HepG2 (cell line): ENCODE measurements around the gene LAMB3. TPM values are rescaled to one million over a fixed set of nuclear protein-coding genes. Genes with fewer than 3 reads are reported as not detected.
A peak's percentile ranks its signal among the peaks of the same experiment; 100 is the strongest.

Experiments used
- ATF6 ChIP-seq: sonication (generic); formaldehyde crosslinking; conservative IDR thresholded peaks from 2 replicates; pipeline ENCODE4 v1.4.0; 2020; ENCODE audit warnings: missing genetic modification reagents
- CBX2 ChIP-seq, 2 experiments: fragments of 200-600 bp in 1 of 2; sonication (generic); formaldehyde crosslinking in 1 of 2; IDR thresholded peaks; 2 replicates each; pipeline versions ENCODE4 v1.7.0 to v1.8.1; 2018 to 2022; ENCODE audit warnings: low read depth in 2 of 2, low read length in 1 of 2, mild to moderate bottlenecking in 1 of 2, missing genetic modification reagents in 1 of 2
- CREM ChIP-seq, 2 experiments: sonication (generic) in 1 of 2; formaldehyde crosslinking in 1 of 2; IDR thresholded peaks; 2 replicates each; pipeline versions ENCODE4 v1.4.0 to v1.6.1; 2016 to 2020; ENCODE audit warnings: antibody characterized with exemption in 1 of 2, mild to moderate bottlenecking in 1 of 2, missing genetic modification reagents in 1 of 2
- DNMT3B ChIP-seq: conservative IDR thresholded peaks from 2 replicates; pipeline ENCODE4 v1.6.1; 2016; ENCODE audit warnings: missing biosample characterization, control low read depth
- E2F5 ChIP-seq: sonication (generic); formaldehyde crosslinking; conservative IDR thresholded peaks from 2 replicates; pipeline ENCODE4 v1.4.0; 2020; ENCODE audit warnings: missing genetic modification reagents
- GATAD1 ChIP-seq: IDR thresholded peaks from 2 replicates; pipeline ENCODE4 v1.6.1; 2016; ENCODE audit warnings: missing genetic modification reagents, missing compliant biosample characterization
- KDM1A ChIP-seq: IDR thresholded peaks from 2 replicates; pipeline ENCODE4 v1.6.1; 2016; ENCODE audit warnings: missing compliant biosample characterization
- MIER3 ChIP-seq: IDR thresholded peaks from 2 replicates; pipeline ENCODE4 v1.6.1; 2016; ENCODE audit warnings: missing compliant biosample characterization, borderline replicate concordance
- MXD3 ChIP-seq: IDR thresholded peaks from 2 replicates; pipeline ENCODE4 v1.6.1; 2016; ENCODE audit warnings: mild to moderate bottlenecking, missing biosample characterization, missing genetic modification reagents
- NR3C1 ChIP-seq: sonication (generic); formaldehyde crosslinking; IDR thresholded peaks from 2 replicates; pipeline ENCODE4 v1.4.0; 2020; ENCODE audit warnings: missing genetic modification reagents
- SKI ChIP-seq: fragments of 450-650 bp; IDR thresholded peaks from one replicate; pipeline ENCODE4 v1.6.1; 2018; ENCODE audit warnings: mild to moderate bottlenecking; ENCODE audit not compliant: partially characterized antibody
- TBP ChIP-seq: sonication (generic); formaldehyde crosslinking; IDR thresholded peaks from 2 replicates; pipeline ENCODE4 v1.5.0; 2020; ENCODE audit warnings: missing genetic modification reagents
- TCF7 ChIP-seq: sonication (generic); IDR thresholded peaks from 2 replicates; pipeline ENCODE4 v1.6.1; 2016; ENCODE audit warnings: antibody characterized with exemption, low read depth
- TEAD2 ChIP-seq: sonication (generic); formaldehyde crosslinking; IDR thresholded peaks from 2 replicates; pipeline ENCODE4 v1.9.0; 2021; ENCODE audit warnings: missing genetic modification reagents
- ZMYM3 ChIP-seq: sonication (generic); formaldehyde crosslinking; IDR thresholded peaks from 2 replicates; pipeline ENCODE4 v1.5.1; 2020; ENCODE audit warnings: mild to moderate bottlenecking, missing genetic modification reagents
- ZNF24 ChIP-seq: fragments of 450-650 bp; IDR thresholded peaks from 2 replicates; pipeline ENCODE4 v1.6.1; 2017; ENCODE audit warnings: antibody characterized with exemption, mild to moderate bottlenecking
- ZNF263 ChIP-seq: sonication (generic); formaldehyde crosslinking; IDR thresholded peaks from 2 replicates; pipeline ENCODE4 v1.4.0; 2020; ENCODE audit warnings: missing genetic modification reagents
- ZNF296 ChIP-seq: sonication (generic); formaldehyde crosslinking; conservative IDR thresholded peaks from 2 replicates; pipeline ENCODE4 v1.5.0; 2020; ENCODE audit warnings: mild to moderate bottlenecking, missing genetic modification reagents
- ZNF646 ChIP-seq: sonication (generic); formaldehyde crosslinking; IDR thresholded peaks from 2 replicates; pipeline ENCODE4 v1.9.0; 2021; ENCODE audit warnings: mild to moderate bottlenecking, missing genetic modification reagents
- ZNF672 ChIP-seq: sonication (generic); formaldehyde crosslinking; IDR thresholded peaks from 2 replicates; pipeline ENCODE4 v1.8.1; 2022; ENCODE audit warnings: missing genetic modification reagents
- ZNF768 ChIP-seq: sonication (generic); formaldehyde crosslinking; IDR thresholded peaks from 2 replicates; pipeline ENCODE4 v1.4.0; 2020; ENCODE audit warnings: missing genetic modification reagents
- ZNF850 ChIP-seq: sonication (generic); formaldehyde crosslinking; conservative IDR thresholded peaks from 2 replicates; pipeline ENCODE4 v1.9.0; 2021; ENCODE audit warnings: mild to moderate bottlenecking, missing genetic modification reagents
- ZSCAN9 ChIP-seq: IDR thresholded peaks from 2 replicates; pipeline ENCODE4 v1.6.1; 2016; ENCODE audit warnings: borderline replicate concordance
- polyA plus RNA-seq, 8 experiments: library from polyadenylated mRNA; depleted of rRNA in 3 of 8; stranded (reverse) in 7 of 8; unstranded in 1 of 8; fragments of >200 nt; fragmentation: Illumina TruSeq in 4 of 8; extraction: Trizol in 4 of 8; gene quantifications; 2 replicates each; pipeline versions ENCODE4 v1.2.1 to v1.2.3, GENCODE V29; 2011 to 2016; ENCODE audit warnings: low read depth in 4 of 8, missing spikeins in 1 of 8, mixed read lengths in 1 of 8; ENCODE audit not compliant: insufficient read depth in 1 of 8
- total RNA-seq, 5 experiments: library from RNA; depleted of rRNA; stranded (reverse); fragments of >200 nt; fragmentation: Illumina TruSeq; extraction: Trizol; gene quantifications; 2 replicates each; pipeline ENCODE4 v1.2.3, GENCODE V29; 2016; ENCODE audit warnings: low read depth in 1 of 5

Gene LAMB3
- total and polyA plus RNA-seq, 2 of the 13 experiments (the other 11 are each of a cell fraction or from before 2014, with no cell fraction given), result 0.18 to 0.24 TPM

GRCh38 chr1:209653915-209654351 lies 1.7 kb upstream of the LAMB3 start (continued):
- TF ChIP-seq ATF6 (CRISPR knock-in tag), result no peak
- TF ChIP-seq ZNF24, result no peak
- no peak for TF ChIP-seq SKI
- no peak for TF ChIP-seq NR3C1 (CRISPR knock-in tag)
- TF ChIP-seq TCF7, result no peak
- no peak for TF ChIP-seq ZSCAN9 (CRISPR knock-in tag)
- no peak for TF ChIP-seq ZMYM3 (CRISPR knock-in tag)
- no peak for TF ChIP-seq TBP (CRISPR knock-in tag)
- TF ChIP-seq CREM (IDR thresholded peaks at IDR 0.05), result no peak
- no peak for TF ChIP-seq CREM (CRISPR knock-in tag; IDR thresholded peaks at IDR 0.05)
- TF ChIP-seq ZNF768, result no peak
- TF ChIP-seq ZNF646 (CRISPR knock-in tag), result no peak
- TF ChIP-seq E2F5 (CRISPR knock-in tag), result no peak
- no peak for TF ChIP-seq ZNF672 (CRISPR knock-in tag)
- no peak for TF ChIP-seq DNMT3B (CRISPR knock-in tag)
- no peak for TF ChIP-seq KDM1A (CRISPR knock-in tag)
- TF ChIP-seq GATAD1 (CRISPR knock-in tag), result no peak
- TF ChIP-seq CBX2 (IDR thresholded peaks at IDR 0.05; ENCODE audit: low read depth, low read length), result no peak
- no peak for TF ChIP-seq CBX2 (CRISPR knock-in tag; IDR thresholded peaks at IDR 0.05; ENCODE audit: low read depth)
- no peak for TF ChIP-seq ZNF296
- TF ChIP-seq ZNF850 (CRISPR knock-in tag), result no peak
- TF ChIP-seq TEAD2 (CRISPR knock-in tag), result no peak
- TF ChIP-seq MIER3 (CRISPR knock-in tag), result no peak
- TF ChIP-seq ZNF263 (CRISPR knock-in tag), result peak; percentile 39; the same call in 1 of the 2 replicates
- TF ChIP-seq MXD3 (CRISPR knock-in tag), result no peak
